Astrocyte of the spinal cord (primary cell): Measurements from ENCODE around the gene VAV2.

Source experiments
- DNase-seq: peaks from one replicate; pipeline ENCODE4 v3.0.0; 2011; ENCODE audit warnings: low read depth, low spot score
- H3K4me3 ChIP-seq: 2 replicates; pipeline ENCODE4 v1.5.1; 2011; ENCODE audit warnings: low read depth, mild to moderate bottlenecking, low read length, moderate library complexity
- in situ Hi-C: cut with HindIII; loops from 2 replicates; pipeline ENCODE4 v1.10.0; 2017; ENCODE audit warnings: low sequenced_read_pairs
- TF ChIP-seq, protein P1 (sequence below): IDR thresholded peaks from 2 replicates; pipeline ENCODE4 v1.5.1; 2012; ENCODE audit warnings: low read depth, mild to moderate bottlenecking, low read length, inconsistent platforms

The VAV2 gene

DNA sequence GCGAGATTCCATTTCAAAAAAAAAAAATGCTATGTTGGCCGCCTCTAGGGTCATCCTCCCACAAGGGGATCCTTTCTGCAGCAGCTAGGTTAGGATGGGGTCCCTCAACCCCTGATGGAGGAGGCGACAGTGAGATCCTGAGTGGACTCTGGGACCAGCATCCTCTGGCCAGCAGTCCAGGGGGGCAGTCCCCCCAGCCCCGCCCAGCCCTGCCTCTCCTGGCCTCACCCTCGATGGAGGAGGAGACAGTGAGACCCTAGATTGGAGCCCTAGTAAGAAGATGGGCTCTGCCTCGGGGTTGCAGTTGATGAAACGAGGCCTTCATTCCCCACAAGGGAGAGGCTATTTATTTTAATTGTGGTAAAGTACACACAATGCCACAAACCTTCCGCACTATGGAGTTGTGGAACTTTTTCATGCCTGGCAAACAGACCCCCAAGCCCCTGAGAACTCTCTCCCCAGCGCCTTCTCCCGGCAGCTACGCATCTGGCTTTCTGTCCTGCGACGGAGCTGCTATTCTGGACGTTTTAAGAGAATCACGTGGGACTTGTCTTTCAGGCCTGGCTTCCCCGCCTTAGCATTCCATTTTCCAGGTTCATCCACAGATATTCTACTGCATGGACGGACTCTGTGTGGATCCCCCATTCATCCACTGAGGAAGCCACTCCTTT is 15.8 kb downstream of the VAV2 start:
- TF ChIP-seq, protein P1, sequence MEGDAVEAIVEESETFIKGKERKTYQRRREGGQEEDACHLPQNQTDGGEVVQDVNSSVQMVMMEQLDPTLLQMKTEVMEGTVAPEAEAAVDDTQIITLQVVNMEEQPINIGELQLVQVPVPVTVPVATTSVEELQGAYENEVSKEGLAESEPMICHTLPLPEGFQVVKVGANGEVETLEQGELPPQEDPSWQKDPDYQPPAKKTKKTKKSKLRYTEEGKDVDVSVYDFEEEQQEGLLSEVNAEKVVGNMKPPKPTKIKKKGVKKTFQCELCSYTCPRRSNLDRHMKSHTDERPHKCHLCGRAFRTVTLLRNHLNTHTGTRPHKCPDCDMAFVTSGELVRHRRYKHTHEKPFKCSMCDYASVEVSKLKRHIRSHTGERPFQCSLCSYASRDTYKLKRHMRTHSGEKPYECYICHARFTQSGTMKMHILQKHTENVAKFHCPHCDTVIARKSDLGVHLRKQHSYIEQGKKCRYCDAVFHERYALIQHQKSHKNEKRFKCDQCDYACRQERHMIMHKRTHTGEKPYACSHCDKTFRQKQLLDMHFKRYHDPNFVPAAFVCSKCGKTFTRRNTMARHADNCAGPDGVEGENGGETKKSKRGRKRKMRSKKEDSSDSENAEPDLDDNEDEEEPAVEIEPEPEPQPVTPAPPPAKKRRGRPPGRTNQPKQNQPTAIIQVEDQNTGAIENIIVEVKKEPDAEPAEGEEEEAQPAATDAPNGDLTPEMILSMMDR = no peak
- in situ Hi-C loops = no loop called here
- H3K4me3 ChIP-seq = no peak overlapping the region
- no peak for DNase-seq

DNA sequence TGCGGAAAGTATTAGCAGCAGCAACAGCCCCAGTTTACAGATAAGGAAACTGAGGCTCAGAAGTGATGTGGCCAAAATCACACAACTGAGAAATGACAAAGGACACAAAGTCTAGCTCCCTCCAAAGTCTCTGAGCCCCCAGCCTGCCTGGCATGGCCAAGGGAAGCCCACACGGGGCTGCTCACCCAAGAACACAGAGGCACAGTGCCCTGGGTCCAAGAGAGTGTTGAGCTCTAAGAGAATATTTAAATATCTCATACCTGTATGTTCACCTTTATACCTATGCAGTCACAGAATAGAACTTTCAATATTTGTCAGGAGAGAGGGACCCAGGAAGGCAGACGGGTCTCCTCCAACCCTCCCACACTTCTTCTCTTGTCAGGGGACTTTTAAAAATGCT is 16.6 kb downstream of the VAV2 start:
- TF ChIP-seq, protein P1 = no peak
- in situ Hi-C loops = no loop called here
- H3K4me3 ChIP-seq = no peak overlapping the region
- no peak for DNase-seq

DNA sequence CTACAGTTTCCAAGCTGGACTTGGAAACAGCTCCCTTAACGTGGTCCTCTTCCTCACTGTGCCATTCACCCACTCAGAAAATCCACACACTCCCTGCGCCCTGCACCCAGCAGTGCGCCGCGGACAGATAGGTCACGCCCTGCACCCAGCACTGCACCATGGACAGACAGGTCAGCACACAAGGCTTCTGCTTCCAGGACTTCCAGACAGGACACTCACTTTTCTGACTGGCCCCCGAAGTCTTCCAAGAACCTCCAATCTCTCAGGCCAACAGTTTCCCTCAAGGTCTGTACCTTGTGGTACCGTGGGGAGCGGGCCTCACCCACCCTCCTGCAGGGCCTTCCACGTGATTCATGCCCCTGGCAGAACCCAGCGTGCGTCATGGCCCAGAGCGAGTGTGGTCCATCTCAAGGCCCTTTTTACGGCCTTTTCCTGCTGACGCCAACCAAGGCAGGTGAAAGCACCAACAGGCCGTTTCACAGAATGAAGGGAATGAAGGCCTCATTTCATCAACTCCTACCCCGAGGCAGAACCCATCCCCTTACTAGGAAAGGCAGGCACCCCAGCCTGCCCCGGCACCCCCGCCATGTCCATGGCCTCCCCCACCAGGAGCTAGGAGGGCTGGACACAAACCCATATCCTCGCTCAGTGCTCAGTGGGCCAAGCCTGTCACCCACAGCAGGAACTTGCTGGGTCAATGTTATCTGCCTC is 17.3 kb downstream of the VAV2 start:
- in situ Hi-C loops = no loop called here
- H3K4me3 ChIP-seq = no peak overlapping the region
- TF ChIP-seq, protein P1 = no peak
- no peak for DNase-seq

DNA sequence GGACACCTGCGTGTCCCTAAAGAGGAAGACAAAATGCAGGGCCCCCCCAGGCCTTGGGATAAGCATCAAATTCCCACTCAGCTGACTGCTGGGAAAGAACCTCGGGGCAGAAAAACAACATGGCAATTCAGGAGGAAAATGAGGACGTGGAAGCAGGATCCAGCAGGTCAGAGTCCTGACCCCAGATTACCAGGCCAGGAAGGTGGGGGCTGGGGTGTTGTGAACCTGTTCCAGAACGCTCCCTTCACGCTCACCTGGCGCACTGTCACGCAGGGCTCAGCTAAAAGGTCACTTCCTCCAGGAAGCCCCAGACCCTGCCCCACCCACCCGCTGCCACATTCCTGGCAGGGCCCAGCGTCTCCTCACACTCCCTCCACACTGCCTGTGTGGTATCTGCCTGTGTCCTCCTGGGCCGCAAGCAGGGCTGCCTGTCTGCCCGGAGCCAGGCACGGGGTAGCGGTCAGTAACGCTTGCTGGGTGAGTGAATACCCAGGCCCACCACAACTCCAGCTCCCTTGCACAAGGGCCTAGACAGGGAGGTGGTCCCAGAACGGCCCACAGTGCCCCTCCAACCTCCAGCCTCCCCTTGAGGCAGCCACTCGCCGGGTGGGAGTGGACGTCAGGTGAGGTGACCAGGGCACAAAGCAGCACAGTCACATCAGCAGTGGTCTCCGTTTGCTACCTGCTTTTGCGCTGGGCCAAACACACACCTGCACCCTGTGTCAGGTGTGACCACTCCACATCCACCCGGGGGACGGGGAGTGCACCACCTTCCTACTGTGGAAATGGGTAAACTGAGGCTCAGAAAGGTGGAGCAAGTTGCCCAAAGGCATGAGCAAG is 18.1 kb downstream of the VAV2 start:
- no peak for DNase-seq
- TF ChIP-seq, protein P1 = no peak
- in situ Hi-C loops = no loop called here
- H3K4me3 ChIP-seq = no peak overlapping the region

DNA sequence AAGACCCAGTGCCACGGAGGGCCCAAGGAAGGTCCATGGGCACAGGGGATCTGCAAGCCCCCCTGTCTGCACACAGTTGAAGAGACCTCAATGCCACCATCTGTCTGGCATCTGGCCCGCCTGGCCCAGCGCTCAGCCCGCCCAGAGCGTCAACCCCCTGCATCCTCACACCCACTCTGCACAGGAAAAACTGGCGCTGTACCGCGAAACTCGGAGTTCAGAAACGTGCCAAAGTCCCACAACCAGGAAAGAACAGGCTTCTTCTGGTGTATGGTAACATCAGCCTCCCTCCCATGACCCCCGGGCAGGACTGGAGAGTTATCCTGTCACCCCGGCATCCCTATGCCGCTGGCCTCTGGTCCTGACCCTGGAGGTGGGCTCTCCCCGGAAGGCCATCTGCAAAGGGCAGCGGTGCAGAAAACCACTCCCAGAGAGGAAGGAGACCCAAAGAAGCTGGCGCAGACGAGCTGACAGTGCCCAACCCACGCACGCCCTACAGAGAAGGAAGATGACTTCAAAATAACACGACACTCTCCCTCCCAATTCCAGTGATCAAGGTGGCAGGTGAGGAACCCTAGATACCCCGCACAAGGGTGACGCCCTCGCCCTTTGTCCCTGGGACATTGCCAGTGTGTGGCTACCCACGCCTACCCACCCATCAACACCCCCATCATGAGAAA is 18.9 kb downstream of the VAV2 start:
- TF ChIP-seq, protein P1 = no peak
- in situ Hi-C loops = no loop called here
- no peak for DNase-seq
- no peak overlapping the region for H3K4me3 ChIP-seq
